Caco-2 (cell line): ENCODE data around the gene DEK. TPM values are rescaled to one million over a fixed set of nuclear protein-coding genes. Genes with fewer than 3 reads are reported as not detected.

ENCODE experiments used
- BruUV-seq: library from RNA; stranded (reverse); fragments of 400-500 nt; replicated peaks from 2 replicates; lab custom pipeline; 2021; lab: Mats Ljungman, UMichigan
- CTCF ChIA-PET: fragments of 300-600 bp; sonication (Branson Sonifier 250); formaldehyde crosslinking; loops from one replicate; lab custom pipeline; 2022; ENCODE audit warnings: antibody characterized with exemption; lab: Charles Lee
- POLR2A ChIA-PET: fragments of 300-600 bp; sonication (Branson Sonifier 250); formaldehyde crosslinking; loops from one replicate; lab custom pipeline; 2022; ENCODE audit warnings: antibody characterized with exemption; lab: Charles Lee
- DNase-seq, 2 experiments: peaks; one replicate each; pipeline versions ENCODE4 v3.0.0 to v3.0.0-alpha.2; 2020 to 2022
- H3K27me3 ChIP-seq: replicated peaks from 2 replicates; pipeline ENCODE4 v1.6.0; 2011; ENCODE audit warnings: low read length; ENCODE audit not compliant: control insufficient read depth, insufficient read depth
- H3K36me3 ChIP-seq: 2 replicates; pipeline ENCODE4 v1.5.1; 2011; ENCODE audit warnings: low read length; ENCODE audit not compliant: control insufficient read depth, insufficient read depth
- H3K4me1 ChIP-seq: fragments of 250-450 bp; sonication (Bioruptor Pico); 2 replicates; pipeline ENCODE4 v1.5.1; 2020; ENCODE audit warnings: mild to moderate bottlenecking
- H3K4me3 ChIP-seq: 2 replicates; pipeline ENCODE4 v1.5.1; 2011; ENCODE audit warnings: low read depth, mild to moderate bottlenecking, control low read depth, low read length
- H3K9me3 ChIP-seq: fragments of 250-450 bp; sonication (Bioruptor Pico); 2 replicates; pipeline ENCODE4 v1.5.1; 2020; ENCODE audit warnings: mild to moderate bottlenecking, moderate library complexity
- H3K27ac Mint-ChIP-seq: one replicate; pipeline ENCODE4 v1.8.0; 2022; ENCODE audit warnings: mixed read lengths; ENCODE audit not compliant: unreplicated experiment
- H3K27me3 Mint-ChIP-seq: one replicate; pipeline ENCODE4 v1.8.0; 2022; ENCODE audit warnings: mixed read lengths; ENCODE audit not compliant: insufficient read depth, unreplicated experiment
- H3K36me3 Mint-ChIP-seq: one replicate; pipeline ENCODE4 v1.8.0; 2022; ENCODE audit warnings: mild to moderate bottlenecking, mixed read lengths; ENCODE audit not compliant: insufficient read depth, unreplicated experiment
- H3K4me1 Mint-ChIP-seq: one replicate; pipeline ENCODE4 v1.8.0; 2022; ENCODE audit warnings: low read depth, mixed read lengths; ENCODE audit not compliant: unreplicated experiment
- H3K4me3 Mint-ChIP-seq: one replicate; pipeline ENCODE4 v1.8.0; 2022; ENCODE audit warnings: mild to moderate bottlenecking, moderate library complexity, mixed read lengths; ENCODE audit not compliant: unreplicated experiment
- H3K9me3 Mint-ChIP-seq: one replicate; pipeline ENCODE4 v1.8.0; 2022; ENCODE audit warnings: mixed read lengths; ENCODE audit not compliant: unreplicated experiment
- CTCF ChIP-seq, 2 experiments: fragments of 200-600 bp in 1 of 2; IDR thresholded peaks; 1 replicate in 1 of 2; 2 replicates in 1 of 2; pipeline versions ENCODE4 v1.5.1 to v1.8.0; 2011 to 2022; ENCODE audit warnings: antibody characterized with exemption in 1 of 2, control low read depth in 1 of 2, inconsistent platforms in 1 of 2, low read depth in 1 of 2, low read length in 1 of 2, mild to moderate bottlenecking in 1 of 2, moderate library complexity in 1 of 2; ENCODE audit not compliant: insufficient read depth in 1 of 2, severe bottlenecking in 1 of 2, unreplicated experiment in 1 of 2
- intact Hi-C: fragments of 100-400 bp; cut with micrococcal nuclease; formaldehyde crosslinking; loops from one replicate; pipeline ENCODE4 v1.10.0; 2022; ENCODE audit not compliant: unreplicated experiment
- total RNA-seq: library from RNA; stranded (reverse); gene quantifications from 2 replicates; pipeline ENCODE4 v1.2.3, GENCODE V29; 2022

DEK gene
- total RNA-seq, 1 experiment from 2014 or later: 170 TPM

DNA sequence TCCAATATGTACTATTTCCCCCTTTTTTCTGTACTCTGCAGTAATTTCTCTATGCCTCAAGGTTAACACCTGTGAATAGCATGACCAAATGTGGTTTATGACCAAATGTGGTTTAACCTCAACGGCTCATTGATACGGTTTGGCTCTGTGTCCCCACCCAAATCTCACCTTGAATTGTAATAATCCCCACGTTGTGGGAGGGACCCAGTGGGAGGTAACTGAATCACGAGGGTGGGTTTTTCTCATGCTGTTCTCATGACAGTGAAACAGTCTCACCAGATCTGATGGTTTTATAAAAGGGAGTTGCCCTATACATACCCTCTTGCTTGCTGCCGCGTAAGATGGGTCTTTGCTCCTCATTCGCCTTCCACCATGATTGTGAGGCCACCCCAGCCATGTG lies 18.7 kb downstream of the DEK start:
- DNase-seq: no peak
- Histone ChIP-seq H3K4me3 (no peak overlapping the region), H3K36me3 (peaks cover 4% of the 10 kb centered on the region), H3K27me3 (no peaks in the 10 kb centered on the region), H3K4me1 (no peaks in the 10 kb centered on the region), H3K9me3 (no peaks in the 10 kb centered on the region)
- intact Hi-C loops: no loop called here
- ChIA-PET CTCF (no interaction called here), POLR2A (no interaction called here)
- TF ChIP-seq CTCF (IDR thresholded peaks at IDR 0.05; ENCODE audit: insufficient read depth in 1 of 2, low read depth in 1 of 2, low read length in 1 of 2, severe bottlenecking in 1 of 2, unreplicated experiment in 1 of 2): no peak
- Mint-ChIP-seq H3K9me3 (no peaks in the 10 kb centered on the region), H3K4me1 (no peaks in the 10 kb centered on the region), H3K27me3 (no peaks in the 10 kb centered on the region), H3K4me3 (no peak overlapping the region), H3K27ac (no peak overlapping the region), H3K36me3 (peaks cover 84% of the 10 kb centered on the region)
- BruUV-seq: no TSS peak

DNA sequence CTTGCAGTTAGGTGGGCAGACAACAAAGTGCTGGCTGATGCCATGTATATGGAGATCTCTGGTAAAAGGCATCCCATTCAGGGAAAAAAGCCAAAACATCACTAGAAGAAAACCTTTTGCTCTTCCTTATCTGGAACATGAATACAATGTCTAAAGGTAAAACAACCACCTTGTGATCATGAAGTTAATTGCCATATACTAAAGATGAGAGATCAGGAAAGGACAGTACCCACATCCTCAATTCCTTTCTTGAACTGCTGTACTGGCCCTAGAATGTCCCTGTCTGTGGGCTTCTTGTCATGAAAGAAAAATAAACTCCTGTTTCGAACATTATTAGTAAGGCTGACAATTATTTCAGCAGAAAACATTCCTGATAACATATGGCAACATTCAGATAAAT lies 19.3 kb downstream of the DEK start:
- Mint-ChIP-seq H3K36me3 (peaks cover 81% of the 10 kb centered on the region), H3K27ac (no peak overlapping the region), H3K27me3 (no peaks in the 10 kb centered on the region), H3K4me3 (no peak overlapping the region), H3K4me1 (no peaks in the 10 kb centered on the region), H3K9me3 (no peaks in the 10 kb centered on the region)
- no peaks in the 10 kb centered on the region for H3K27me3 ChIP-seq
- H3K4me1 ChIP-seq: no peaks in the 10 kb centered on the region
- TF ChIP-seq CTCF (IDR thresholded peaks at IDR 0.05; ENCODE audit: insufficient read depth in 1 of 2, low read depth in 1 of 2, low read length in 1 of 2, severe bottlenecking in 1 of 2, unreplicated experiment in 1 of 2): no peak
- no peaks in the 10 kb centered on the region for H3K9me3 ChIP-seq
- no peak for DNase-seq
- no TSS peak for BruUV-seq
- intact Hi-C loops: no loop called here
- ChIA-PET CTCF (no interaction called here), POLR2A (no interaction called here)
- H3K36me3 ChIP-seq: peaks cover 4% of the 10 kb centered on the region
- H3K4me3 ChIP-seq: no peak overlapping the region

GRCh38 chr6:18244251-18244650 lies 20.1 kb downstream of the DEK start:
- Mint-ChIP-seq H3K4me1 (no peaks in the 10 kb centered on the region), H3K27me3 (no peaks in the 10 kb centered on the region), H3K9me3 (no peaks in the 10 kb centered on the region), H3K27ac (no peak overlapping the region), H3K36me3 (peaks cover 77% of the 10 kb centered on the region), H3K4me3 (no peak overlapping the region)
- Histone ChIP-seq H3K36me3 (peaks cover 4% of the 10 kb centered on the region), H3K4me1 (no peaks in the 10 kb centered on the region), H3K9me3 (no peaks in the 10 kb centered on the region), H3K4me3 (no peak overlapping the region), H3K27me3 (no peaks in the 10 kb centered on the region)
- no TSS peak for BruUV-seq
- no peak for DNase-seq
- no peak for TF ChIP-seq CTCF (IDR thresholded peaks at IDR 0.05; ENCODE audit: insufficient read depth in 1 of 2, low read depth in 1 of 2, low read length in 1 of 2, severe bottlenecking in 1 of 2, unreplicated experiment in 1 of 2)
- CTCF ChIA-PET: no interaction called here
- POLR2A ChIA-PET: no interaction called here
- intact Hi-C loops: loop anchor here (5.0 kb wide), 1 partner anchor 87 kb away; the partner anchor contains the start of genes KDM1B and TPMT
